ENCODE data around the gene PODN. TPM values are rescaled to one million over a fixed set of nuclear protein-coding genes. Genes with fewer than 3 reads are reported as not detected.

PODN gene
- total and polyA plus RNA-seq, 2 of the 4 experiments (the other 2 are of a cell fraction), result 0.54 to 6.2 TPM

- no TSS peak for BruUV-seq (replicated peaks)
- Histone ChIP-seq H3K9ac (ENCODE audit: low read depth, low read length) (no peak overlapping the region), H3K9me3 (ENCODE audit: control insufficient read depth, insufficient read depth, low read length) (no peaks in the 10 kb centered on the region), H2AK9ac (replicated peaks; ENCODE audit: low read depth, low read length, poor library complexity) (no peak overlapping the region), H2BK15ac (ENCODE audit: low read depth, low read length) (no peak overlapping the region), H3K9me1 (ENCODE audit: insufficient read depth, low read length) (peaks cover 4% of the 10 kb centered on the region), H4K20me1 (ENCODE audit: insufficient read depth, low read length) (no peaks in the 10 kb centered on the region), H2BK5ac (ENCODE audit: low read depth, low read length, poor library complexity, severe bottlenecking) (no peak overlapping the region), H3K4me1 (ENCODE audit: control insufficient read depth, insufficient read depth, low read length) (no peaks in the 10 kb centered on the region), H2BK20ac (ENCODE audit: low read depth, low read length) (no peak overlapping the region), H2AK5ac (ENCODE audit: low read depth, low read length) (no peak overlapping the region), H3K27me3 (ENCODE audit: control insufficient read depth, insufficient read depth, low read length) (no peaks in the 10 kb centered on the region), H3K56ac (ENCODE audit: extremely low read depth, insufficient read depth, low read length) (no peak overlapping the region), H2AFZ (replicated peaks; ENCODE audit: low read length, poor library complexity) (no peak overlapping the region), H4K91ac (ENCODE audit: insufficient read depth, low read depth, low read length) (no peak overlapping the region), H3K4ac (ENCODE audit: low read depth, low read length) (no peak overlapping the region), H2BK120ac (ENCODE audit: low read depth, low read length) (no peak overlapping the region), H3K79me1 (ENCODE audit: low read depth in 1 of 2, low read length in 2 of 2) (peaks cover 0 to 29% of the 10 kb centered on the region in 2 experiments; a peak in 3 of 4 replicates), H3K4me2 (ENCODE audit: low read depth, low read length) (no peak overlapping the region), H3K14ac (replicated peaks; ENCODE audit: low read depth, low read length) (no peak overlapping the region), H4K8ac (ENCODE audit: low read depth in 2 of 2, low read length in 2 of 2) (no peak overlapping the region), H3K18ac (ENCODE audit: low read depth, low read length) (no peak overlapping the region), H3K27ac (ENCODE audit: insufficient read depth, low read length) (no peak overlapping the region), H3K23ac (ENCODE audit: low read depth, low read length) (no peak overlapping the region), H4K5ac (ENCODE audit: low read depth, low read length) (no peak overlapping the region), H3K4me3 (ENCODE audit: insufficient read depth, low read depth, low read length) (no peak overlapping the region), H3K36me3 (ENCODE audit: control insufficient read depth, insufficient read depth, low read length) (peaks cover 15% of the 10 kb centered on the region)
- dilution Hi-C loops (cut with HindIII; ENCODE audit: low sequenced_read_pairs, unreplicated experiment) (no loop called here), in situ Hi-C loops (cut with MboI; ENCODE audit: low sequenced_read_pairs) (no loop called here), intact Hi-C loops (cut with micrococcal nuclease) (no loop called here)
- ChIA-PET CTCF (interaction anchor here (0.7 kb wide), 1 partner anchor 42 kb away, joined by 3 read pairs; no protein-coding TSS in a partner anchor), POLR2A (ENCODE audit: unreplicated experiment) (interaction anchor here (0.5 kb wide), 1 partner anchor 186 kb away, joined by 4 read pairs; no protein-coding TSS in a partner anchor)
- TF ChIP-seq RCOR1 (IDR thresholded peaks at IDR 0.05; ENCODE audit: insufficient replicate concordance, low read length), result no peak
- TF ChIP-seq ELK1 (IDR thresholded peaks at IDR 0.05; ENCODE audit: borderline replicate concordance, low read depth, low read length), result no peak
- TF ChIP-seq RAD21 (IDR thresholded peaks at IDR 0.05; ENCODE audit: low read length), result no peak
- TF ChIP-seq SMC3 (IDR thresholded peaks at IDR 0.05; ENCODE audit: low read depth, low read length), result no peak
- TF ChIP-seq POLR2A (IDR thresholded peaks at IDR 0.05; ENCODE audit: low read depth, low read length), result no peak
- no peak for TF ChIP-seq CEBPB (IDR thresholded peaks at IDR 0.05; ENCODE audit: low read depth, low read length)
- no peak for TF ChIP-seq NFE2L2 (IDR thresholded peaks at IDR 0.05; ENCODE audit: low read depth, low read length)
- no peak for TF ChIP-seq CTCF (conservative IDR thresholded peaks at IDR 0.05; ENCODE audit: low read depth, low read length)
- TF ChIP-seq FOS (IDR thresholded peaks at IDR 0.05; ENCODE audit: low read depth, low read length), result no peak
- no peak for TF ChIP-seq BHLHE40 (IDR thresholded peaks at IDR 0.05; ENCODE audit: low read depth, low read length)
- no peak for TF ChIP-seq USF2 (IDR thresholded peaks at IDR 0.05; ENCODE audit: low read depth, low read length)
- no peak for TF ChIP-seq CHD1 (IDR thresholded peaks at IDR 0.05; ENCODE audit: low read depth, low read length)
- WGBS, 2 experiments (ENCODE audit: extremely low coverage in 2 of 2, insufficient read length in 1 of 2), result no CpG with 5 or more reads among the region's 4 CpGs
- ATAC-seq (ENCODE audit: low read depth) (no peak), DNase-seq (no peak)
Measured at GRCh38 chr1:53037159-53037558, 24.9 kb upstream of the PODN start.
